Endothelial cell of umbilical vein (primary cell): Measurements from ENCODE around the gene BHLHA15. TPM values are rescaled to one million over a fixed set of nuclear protein-coding genes. Genes with fewer than 3 reads are reported as not detected.

ENCODE experiments used
- BruUV-seq: library from RNA; stranded (reverse); fragments of 400-500 nt; replicated peaks from 2 replicates; lab custom pipeline; 2021; lab: Mats Ljungman, UMichigan
- CTCF ChIA-PET: fragments of 300-600, 350-600 bp; sonication (Branson Sonifier 250); formaldehyde crosslinking; loops from one replicate; lab custom pipeline; 2021; ENCODE audit warnings: antibody characterized with exemption, inconsistent platforms; lab: Charles Lee
- POLR2A ChIA-PET: fragments of 300-600, 350-600 bp; sonication (Branson Sonifier 250); formaldehyde crosslinking; loops from one replicate; lab custom pipeline; 2021; ENCODE audit warnings: antibody characterized with exemption, inconsistent platforms; lab: Charles Lee
- DNase-seq: peaks from one replicate; pipeline ENCODE4 v3.0.0-alpha.2; 2011; ENCODE audit warnings: low read depth, low spot score
- FAIRE-seq: peaks from 2 replicates; lab custom pipeline; 2011; peaks lifted over from hg19 to GRCh38; lab: Jason Lieb, UNC
- H2AFZ ChIP-seq: 2 replicates; pipeline ENCODE4 v1.6.0; 2012; ENCODE audit warnings: low read depth, low read length, control low read depth, inconsistent platforms
- H3K27ac ChIP-seq: 2 replicates; pipeline ENCODE4 v1.5.1; 2011; ENCODE audit warnings: low read depth, mild to moderate bottlenecking, control low read depth, low read length, moderate library complexity; ENCODE audit not compliant: insufficient read depth
- H3K27me3 ChIP-seq, 2 experiments: 2 replicates each; pipeline versions ENCODE4 v1.6.0 to v1.6.1; 2011; ENCODE audit warnings: low read length in 2 of 2, mixed read lengths in 1 of 2; ENCODE audit not compliant: control insufficient read depth in 2 of 2, insufficient read depth in 2 of 2
- H3K36me3 ChIP-seq, 2 experiments: 2 replicates in 1 of 2; 3 replicates in 1 of 2; pipeline ENCODE4 v1.5.1; 2011; ENCODE audit warnings: low read length in 2 of 2, mild to moderate bottlenecking in 1 of 2, moderate library complexity in 1 of 2; ENCODE audit not compliant: control insufficient read depth in 2 of 2, insufficient read depth in 2 of 2; ENCODE audit errors: extremely low read depth in 1 of 2
- H3K4me1 ChIP-seq: 3 replicates; pipeline ENCODE4 v1.5.1; 2011; ENCODE audit warnings: mild to moderate bottlenecking, low read length; ENCODE audit not compliant: control insufficient read depth, insufficient read depth; ENCODE audit errors: extremely low read depth
- H3K4me2 ChIP-seq: 2 replicates; pipeline ENCODE4 v1.6.1; 2011; ENCODE audit warnings: low read length, control low read depth, mixed read lengths; ENCODE audit not compliant: insufficient read depth
- H3K4me3 ChIP-seq, 3 experiments: fragments of 200-600 bp in 1 of 3; sonication (generic), shearing (Covaris generic) in 1 of 3; replicated peaks in 1 of 3; 2 replicates each; pipeline ENCODE4 v1.5.1; 2011 to 2016; ENCODE audit warnings: control low read depth in 3 of 3, low read length in 3 of 3, mild to moderate bottlenecking in 2 of 3, inconsistent platforms in 1 of 3, low read depth in 1 of 3, moderate library complexity in 1 of 3; ENCODE audit not compliant: insufficient read depth in 1 of 3
- H3K79me2 ChIP-seq: 2 replicates; pipeline ENCODE4 v1.6.0; 2012; ENCODE audit warnings: low read length, inconsistent platforms; ENCODE audit not compliant: control insufficient read depth, insufficient read depth
- H3K9ac ChIP-seq: replicated peaks from 2 replicates; pipeline ENCODE3; 2011; ENCODE audit warnings: low read length, control low read depth; ENCODE audit not compliant: insufficient read depth; ENCODE audit errors: extremely low read depth
- H3K9me1 ChIP-seq: replicated peaks from 3 replicates; pipeline ENCODE4 v1.6.0; 2011; ENCODE audit warnings: mild to moderate bottlenecking, low read length; ENCODE audit not compliant: control insufficient read depth, insufficient read depth; ENCODE audit errors: extremely low read depth
- H3K9me3 ChIP-seq: replicated peaks from 2 replicates; pipeline ENCODE4 v1.5.1; 2012; ENCODE audit warnings: low read length, inconsistent platforms; ENCODE audit not compliant: control insufficient read depth, insufficient read depth
- H4K20me1 ChIP-seq: replicated peaks from 2 replicates; pipeline ENCODE3; 2011; ENCODE audit warnings: mild to moderate bottlenecking, low read length; ENCODE audit not compliant: control insufficient read depth, insufficient read depth; ENCODE audit errors: extremely low read depth
- CTCF ChIP-seq, 2 donors: IDR thresholded peaks; 1 replicate in 1 of 2; 2 replicates in 1 of 2; pipeline ENCODE4 v1.5.1; 2011; ENCODE audit warnings: low read length in 2 of 2, mild to moderate bottlenecking in 2 of 2, moderate library complexity in 2 of 2, control low read depth in 1 of 2, inconsistent platforms in 1 of 2, low read depth in 1 of 2; ENCODE audit not compliant: insufficient read depth in 1 of 2; ENCODE audit errors: extremely low read depth in 1 of 2
- EZH2 ChIP-seq: IDR thresholded peaks from 2 replicates; pipeline ENCODE4 v1.6.1; 2012; ENCODE audit warnings: borderline replicate concordance, low read depth, mild to moderate bottlenecking, moderate library complexity, low read length, inconsistent platforms; ENCODE audit not compliant: severe bottlenecking
- FOS ChIP-seq: IDR thresholded peaks from 2 replicates; pipeline ENCODE4 v1.6.1; 2011; ENCODE audit warnings: mild to moderate bottlenecking, low read length, moderate library complexity, borderline replicate concordance; ENCODE audit not compliant: insufficient read depth
- GATA2 ChIP-seq: IDR thresholded peaks from 2 replicates; pipeline ENCODE4 v1.7.0; 2011; ENCODE audit warnings: low read depth, mild to moderate bottlenecking, moderate library complexity, mixed read lengths, low read length; ENCODE audit not compliant: insufficient read length, insufficient read depth
- JUN ChIP-seq: IDR thresholded peaks from 2 replicates; pipeline ENCODE4 v1.6.1; 2011; ENCODE audit warnings: borderline replicate concordance, low read depth; ENCODE audit not compliant: insufficient read length, insufficient read depth
- MAX ChIP-seq: IDR thresholded peaks from 2 replicates; pipeline ENCODE4 v1.6.1; 2011; ENCODE audit not compliant: insufficient read depth, insufficient read length
- MYC ChIP-seq: IDR thresholded peaks from one replicate; pipeline ENCODE4 v1.6.1; 2011; ENCODE audit warnings: mild to moderate bottlenecking, low read depth, low read length
- POLR2A ChIP-seq: IDR thresholded peaks from 2 replicates; pipeline ENCODE4 v1.6.1; 2012; ENCODE audit warnings: low read depth, mild to moderate bottlenecking, control low read depth, low read length
- POLR2AphosphoS5 ChIP-seq: IDR thresholded peaks from 2 replicates; pipeline ENCODE4 v1.6.1; 2012; ENCODE audit warnings: low read depth, mild to moderate bottlenecking, control low read depth, low read length, moderate library complexity; ENCODE audit not compliant: insufficient read depth
- dilution Hi-C: fragments of 300-500 bp; cut with MboI; formaldehyde crosslinking; loops from one replicate; pipeline ENCODE4 v1.15.0; 2019; ENCODE audit warnings: low sequenced_read_pairs; ENCODE audit not compliant: extremely low pct_ligation_motif_present
- intact Hi-C: fragments of 100-400 bp; cut with micrococcal nuclease; formaldehyde crosslinking; loops from one replicate; pipeline ENCODE4 v1.10.0; 2022
- polyA plus RNA-seq, 4 experiments: library from polyadenylated mRNA; depleted of rRNA in 3 of 4; stranded (reverse) in 3 of 4; unstranded in 1 of 4; fragments of >200 nt; gene quantifications; 2 replicates each; pipeline versions ENCODE4 v1.2.1 to v1.2.3, GENCODE V29; 2011 to 2012; ENCODE audit warnings: missing spikeins in 1 of 4
- total RNA-seq: library from RNA; stranded (reverse); gene quantifications from 2 replicates; pipeline ENCODE4 v1.2.3, GENCODE V29; 2021

BHLHA15 gene
- total and polyA plus RNA-seq, 2 donors (not counting 3 experiments of a cell fraction or from before 2014, with no cell fraction given): 0.81 to 1.2 TPM

DNA sequence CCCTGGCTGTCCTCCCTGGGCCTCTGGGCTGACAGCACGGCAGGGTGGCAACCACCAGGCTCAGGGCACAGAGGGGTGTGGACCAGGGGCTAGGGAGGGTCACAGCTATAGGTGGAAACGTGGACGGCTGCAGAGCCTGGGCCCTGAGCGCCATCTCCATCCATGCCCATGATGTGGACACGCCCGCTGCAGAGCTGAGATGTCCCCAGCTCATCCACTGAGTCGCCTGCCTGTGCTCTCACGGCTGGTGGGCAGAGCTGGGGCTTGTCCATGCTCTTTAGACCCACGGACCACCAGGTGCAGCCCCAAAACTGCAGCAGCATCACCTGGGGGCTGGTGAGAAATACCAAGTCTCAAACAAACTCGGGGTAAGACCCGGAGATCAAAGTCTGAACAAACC, 24.7 kb downstream of the BHLHA15 start:
- dilution Hi-C loops (no loop called here), intact Hi-C loops (no loop called here)
- H3K79me2 ChIP-seq: no peaks in the 10 kb centered on the region
- H3K9me1 ChIP-seq: no peaks in the 10 kb centered on the region
- BruUV-seq: no TSS peak
- H3K9me3 ChIP-seq: no peaks in the 10 kb centered on the region
- H2AFZ ChIP-seq: no peak overlapping the region
- no peaks in the 10 kb centered on the region for H3K4me1 ChIP-seq
- CTCF ChIA-PET: no interaction called here
- DNase-seq (no peak), FAIRE-seq (no peak)
- no peaks in the 10 kb centered on the region for H4K20me1 ChIP-seq
- POLR2A ChIA-PET: no interaction called here
- H3K36me3 ChIP-seq: peaks cover 5 to 33% of the 10 kb centered on the region in 2 experiments
- H3K9ac ChIP-seq: no peak overlapping the region
- no peak for TF ChIP-seq EZH2
- TF ChIP-seq CTCF (IDR thresholded peaks at IDR 0.05; ENCODE audit: extremely low read depth in 1 of 2, insufficient read depth in 1 of 2, low read depth in 1 of 2, low read length in 2 of 2): no peak
- no peak for TF ChIP-seq MAX
- TF ChIP-seq POLR2AphosphoS5: no peak
- TF ChIP-seq JUN: no peak
- TF ChIP-seq FOS: no peak
- TF ChIP-seq GATA2: no peak
- no peak for TF ChIP-seq MYC
- TF ChIP-seq POLR2A: no peak
- no peaks in the 10 kb centered on the region for H3K27me3 ChIP-seq
- H3K4me3 ChIP-seq: no peak overlapping the region
- no peak overlapping the region for H3K4me2 ChIP-seq
- no peak overlapping the region for H3K27ac ChIP-seq
